H9 (cell line): ENCODE data around the gene DUOXA1. TPM values are rescaled to one million over a fixed set of nuclear protein-coding genes. Genes with fewer than 3 reads are reported as not detected.

Source experiments
- DNase-seq: peaks from one replicate; pipeline ENCODE4 v3.0.0-alpha.2; 2017
- H2AFZ ChIP-seq: one replicate; pipeline ENCODE4 v1.6.1; 2013; ENCODE audit warnings: mild to moderate bottlenecking, low read length, control low read depth, moderate library complexity
- H2AK5ac ChIP-seq: 2 replicates; pipeline ENCODE4 v1.6.1; 2013; ENCODE audit warnings: low read length, control low read depth, mixed read lengths; ENCODE audit not compliant: insufficient read length
- H2BK120ac ChIP-seq: one replicate; pipeline ENCODE4 v1.6.1; 2013; ENCODE audit warnings: low read depth, mild to moderate bottlenecking, low read length, control low read depth, inconsistent platforms; ENCODE audit not compliant: poor library complexity, severe bottlenecking
- H2BK12ac ChIP-seq: 2 replicates; pipeline ENCODE4 v1.6.1; 2013; ENCODE audit warnings: low read length, control low read depth, mixed read lengths, low read depth; ENCODE audit not compliant: insufficient read length
- H2BK15ac ChIP-seq: 2 replicates; pipeline ENCODE4 v1.6.1; 2013; ENCODE audit warnings: low read depth, low read length, control low read depth
- H2BK20ac ChIP-seq: one replicate; pipeline ENCODE4 v1.6.1; 2013; ENCODE audit warnings: low read depth, mild to moderate bottlenecking, low read length, control low read depth, inconsistent platforms; ENCODE audit not compliant: poor library complexity, severe bottlenecking
- H2BK5ac ChIP-seq: 2 replicates; pipeline ENCODE4 v1.6.1; 2013; ENCODE audit warnings: low read length, control low read depth, mixed read lengths; ENCODE audit not compliant: insufficient read length
- H3K14ac ChIP-seq: 2 replicates; pipeline ENCODE4 v1.6.1; 2013; ENCODE audit warnings: low read length, control low read depth; ENCODE audit not compliant: insufficient read depth
- H3K18ac ChIP-seq: 2 replicates; pipeline ENCODE4 v1.6.1; 2013; ENCODE audit warnings: low read depth, mild to moderate bottlenecking, mixed read lengths, low read length, control low read depth; ENCODE audit not compliant: insufficient read length
- H3K23ac ChIP-seq: 2 replicates; pipeline ENCODE4 v1.6.1; 2013; ENCODE audit warnings: low read length, control low read depth, mixed read lengths, low read depth; ENCODE audit not compliant: insufficient read length
- H3K23me2 ChIP-seq: 2 replicates; pipeline ENCODE4 v1.6.1; 2013; ENCODE audit warnings: low read depth, mild to moderate bottlenecking, mixed read lengths, low read length, control low read depth; ENCODE audit not compliant: insufficient read length, poor library complexity, severe bottlenecking
- H3K27ac ChIP-seq: 2 replicates; pipeline ENCODE4 v1.5.1; 2013; ENCODE audit warnings: low read length, control low read depth, mixed read lengths, low read depth; ENCODE audit not compliant: insufficient read length
- H3K27me3 ChIP-seq: 2 replicates; pipeline ENCODE4 v1.6.1; 2013; ENCODE audit warnings: low read length, control low read depth, inconsistent platforms; ENCODE audit not compliant: insufficient read depth
- H3K4ac ChIP-seq: 2 replicates; pipeline ENCODE4 v1.6.1; 2013; ENCODE audit warnings: low read depth, mild to moderate bottlenecking, control low read depth, inconsistent platforms, low read length, moderate library complexity
- H3K4me1 ChIP-seq: 2 replicates; pipeline ENCODE4 v1.6.1; 2013; ENCODE audit warnings: low read length, control low read depth, inconsistent platforms; ENCODE audit not compliant: insufficient read depth
- H3K4me2 ChIP-seq: 2 replicates; pipeline ENCODE4 v1.6.1; 2013; ENCODE audit warnings: low read length, control low read depth, mixed read lengths; ENCODE audit not compliant: insufficient read length, insufficient read depth
- H3K56ac ChIP-seq: 2 replicates; pipeline ENCODE4 v1.6.1; 2013; ENCODE audit warnings: low read depth, mild to moderate bottlenecking, mixed read lengths, low read length, control low read depth; ENCODE audit not compliant: insufficient read length
- H3K79me1 ChIP-seq: 2 replicates; pipeline ENCODE4 v1.6.1; 2013; ENCODE audit warnings: low read depth, mild to moderate bottlenecking, moderate library complexity, low read length, control low read depth, inconsistent platforms; ENCODE audit not compliant: insufficient read depth, poor library complexity, severe bottlenecking
- H3K79me2 ChIP-seq: 2 replicates; pipeline ENCODE4 v1.6.1; 2013; ENCODE audit warnings: low read length, control low read depth, inconsistent platforms; ENCODE audit not compliant: insufficient read depth
- H3K9ac ChIP-seq: 2 replicates; pipeline ENCODE4 v1.6.1; 2013; ENCODE audit warnings: low read length, control low read depth, mixed read lengths; ENCODE audit not compliant: insufficient read length; ENCODE audit errors: extremely low read depth
- H3K9me3 ChIP-seq: one replicate; pipeline ENCODE4 v1.6.1; 2013; ENCODE audit warnings: low read depth, low read length, inconsistent platforms; ENCODE audit not compliant: control insufficient read depth
- H3T11ph ChIP-seq: one replicate; pipeline ENCODE4 v1.6.1; 2013; ENCODE audit warnings: mild to moderate bottlenecking, low read length, control low read depth, inconsistent platforms
- H4K20me1 ChIP-seq: one replicate; pipeline ENCODE4 v1.6.1; 2013; ENCODE audit not compliant: control insufficient read depth, insufficient read length, insufficient read depth
- H4K5ac ChIP-seq: 2 replicates; pipeline ENCODE4 v1.6.1; 2013; ENCODE audit warnings: low read depth, mild to moderate bottlenecking, mixed read lengths, low read length, control low read depth; ENCODE audit not compliant: insufficient read length
- H4K8ac ChIP-seq: replicated peaks from 2 replicates; pipeline ENCODE4 v1.6.1; 2013; ENCODE audit warnings: low read length, control low read depth, mixed read lengths, low read depth; ENCODE audit not compliant: insufficient read length
- H4K91ac ChIP-seq: 2 replicates; pipeline ENCODE4 v1.6.1; 2013; ENCODE audit warnings: low read depth, mild to moderate bottlenecking, moderate library complexity, mixed read lengths, low read length, control low read depth; ENCODE audit not compliant: insufficient read length
- H3K27ac Mint-ChIP-seq, 3 experiments: 2 replicates in 2 of 3; 3 replicates in 1 of 3; pipeline ENCODE4 v1.8.0; 2020 to 2021; ENCODE audit warnings: mixed read lengths in 3 of 3, mild to moderate bottlenecking in 1 of 3, moderate library complexity in 1 of 3
- H3K27me3 Mint-ChIP-seq: 2 replicates; pipeline ENCODE4 v1.8.0; 2021; ENCODE audit warnings: low read depth, mild to moderate bottlenecking, moderate library complexity, mixed read lengths
- H3K36me3 Mint-ChIP-seq, 3 experiments: 2 replicates in 2 of 3; 3 replicates in 1 of 3; pipeline ENCODE4 v1.8.0; 2020 to 2021; ENCODE audit warnings: low read depth in 3 of 3, mixed read lengths in 3 of 3; ENCODE audit not compliant: insufficient read depth in 1 of 3
- H3K4me1 Mint-ChIP-seq, 2 experiments: 2 replicates each; pipeline ENCODE4 v1.8.0; 2020; ENCODE audit warnings: mixed read lengths in 2 of 2
- H3K4me3 Mint-ChIP-seq, 2 experiments: 2 replicates in 1 of 2; 3 replicates in 1 of 2; pipeline ENCODE4 v1.8.0; 2020 to 2021; ENCODE audit warnings: mild to moderate bottlenecking in 2 of 2, mixed read lengths in 2 of 2, moderate library complexity in 1 of 2
- H3K9me3 Mint-ChIP-seq, 2 experiments: 2 replicates in 1 of 2; 3 replicates in 1 of 2; pipeline ENCODE4 v1.8.0; 2020; ENCODE audit warnings: mild to moderate bottlenecking in 2 of 2, mixed read lengths in 2 of 2, moderate library complexity in 1 of 2
- WGBS: extraction: QIAGEN DNeasy Blood & Tissue Kit; methylation state at CpG from one replicate; pipeline ENCODE4 v1.1.7; 2013; ENCODE audit warnings: missing lambda C conversion rate, low lambda C conversion rate, mixed read lengths; ENCODE audit not compliant: insufficient read length; ENCODE audit errors: extremely low coverage; 5-methylcytosine and 5-hydroxymethylcytosine counted together
- total RNA-seq: library from RNA; stranded (reverse); gene quantifications from 2 replicates; pipeline ENCODE4 v1.2.1, GENCODE V29; 2021
- TF ChIP-seq, protein P1 (sequence below): fragments of 200-600 bp; sonication (generic); conservative IDR thresholded peaks from 3 replicates; pipeline ENCODE4 v1.8.0; 2021; ENCODE audit warnings: antibody characterized with exemption, mild to moderate bottlenecking

The DUOXA1 gene
- total RNA-seq, 1 experiment from 2014 or later, result 1.2 TPM

DNA sequence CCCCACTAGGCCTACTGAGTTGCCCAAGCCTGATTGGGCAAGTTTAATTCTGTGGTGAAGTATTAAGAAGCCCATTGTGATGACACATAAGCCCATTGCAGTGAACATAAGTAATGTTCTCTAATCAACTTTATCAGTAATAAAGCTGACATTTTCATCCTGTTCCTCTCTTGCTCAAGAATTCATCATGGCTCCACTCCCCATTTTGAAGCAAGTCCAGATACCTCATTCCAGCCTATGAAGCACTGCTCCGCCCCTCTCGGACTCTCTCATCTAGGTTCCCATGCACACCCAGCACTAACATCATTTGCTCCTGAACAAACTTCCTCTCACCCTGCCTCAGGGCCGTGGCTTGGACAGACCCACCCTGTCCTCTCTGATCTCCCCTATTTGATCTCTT lies 47.6 kb upstream of the DUOXA1 start:
- Mint-ChIP-seq H3K36me3 (peaks cover 28 to 36% (median 35%) of the 10 kb centered on the region in 3 experiments; a peak in 6 of 7 replicates), H3K9me3 (no peaks in the 10 kb centered on the region; a peak in 1 of 5 replicates), H3K27ac (no peak overlapping the region; a peak in 1 of 7 replicates), H3K4me1 (peaks cover 22 to 24% of the 10 kb centered on the region in 2 experiments), H3K4me3 (no peak overlapping the region), H3K27me3 (no peaks in the 10 kb centered on the region)
- H3K18ac ChIP-seq, result no peak overlapping the region
- WGBS, result no CpG with 5 or more reads among the region's 3 CpGs
- H3K79me1 ChIP-seq, result no peaks in the 10 kb centered on the region
- no peak overlapping the region for H4K5ac ChIP-seq
- no peak overlapping the region for H2BK120ac ChIP-seq
- no peak overlapping the region for H2BK20ac ChIP-seq
- no peak overlapping the region for H3K4me2 ChIP-seq
- H3K27me3 ChIP-seq, result no peaks in the 10 kb centered on the region
- H4K20me1 ChIP-seq, result no peaks in the 10 kb centered on the region
- no peak overlapping the region for H3K9ac ChIP-seq
- H4K8ac ChIP-seq, result no peak overlapping the region
- H3K23me2 ChIP-seq, result no peaks in the 10 kb centered on the region
- H3K4ac ChIP-seq, result no peak overlapping the region
- no peaks in the 10 kb centered on the region for H3K9me3 ChIP-seq
- H3K23ac ChIP-seq, result no peak overlapping the region
- no peak overlapping the region for H2BK12ac ChIP-seq
- TF ChIP-seq, protein P1, sequence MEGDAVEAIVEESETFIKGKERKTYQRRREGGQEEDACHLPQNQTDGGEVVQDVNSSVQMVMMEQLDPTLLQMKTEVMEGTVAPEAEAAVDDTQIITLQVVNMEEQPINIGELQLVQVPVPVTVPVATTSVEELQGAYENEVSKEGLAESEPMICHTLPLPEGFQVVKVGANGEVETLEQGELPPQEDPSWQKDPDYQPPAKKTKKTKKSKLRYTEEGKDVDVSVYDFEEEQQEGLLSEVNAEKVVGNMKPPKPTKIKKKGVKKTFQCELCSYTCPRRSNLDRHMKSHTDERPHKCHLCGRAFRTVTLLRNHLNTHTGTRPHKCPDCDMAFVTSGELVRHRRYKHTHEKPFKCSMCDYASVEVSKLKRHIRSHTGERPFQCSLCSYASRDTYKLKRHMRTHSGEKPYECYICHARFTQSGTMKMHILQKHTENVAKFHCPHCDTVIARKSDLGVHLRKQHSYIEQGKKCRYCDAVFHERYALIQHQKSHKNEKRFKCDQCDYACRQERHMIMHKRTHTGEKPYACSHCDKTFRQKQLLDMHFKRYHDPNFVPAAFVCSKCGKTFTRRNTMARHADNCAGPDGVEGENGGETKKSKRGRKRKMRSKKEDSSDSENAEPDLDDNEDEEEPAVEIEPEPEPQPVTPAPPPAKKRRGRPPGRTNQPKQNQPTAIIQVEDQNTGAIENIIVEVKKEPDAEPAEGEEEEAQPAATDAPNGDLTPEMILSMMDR, result no peak
- H4K91ac ChIP-seq, result no peak overlapping the region
- no peak overlapping the region for H2AFZ ChIP-seq
- no peak overlapping the region for H2AK5ac ChIP-seq
- no peak overlapping the region for H3T11ph ChIP-seq
- H3K4me1 ChIP-seq, result peaks cover 5% of the 10 kb centered on the region
- H3K14ac ChIP-seq, result no peak overlapping the region
- H2BK5ac ChIP-seq, result no peak overlapping the region
- no peak for DNase-seq
- no peak overlapping the region for H3K56ac ChIP-seq
- H3K79me2 ChIP-seq, result no peaks in the 10 kb centered on the region; the same call in 1 of the 2 replicates
- no peak overlapping the region for H2BK15ac ChIP-seq
- no peak overlapping the region for H3K27ac ChIP-seq
